Measurements from ENCODE around the gene LY86.
"Not testable (repeated sequence)": the region's sequence is repeated elsewhere in the genome, so short reads cannot be mapped to it uniquely, and the experiment has no call there.

LY86 gene

DNA sequence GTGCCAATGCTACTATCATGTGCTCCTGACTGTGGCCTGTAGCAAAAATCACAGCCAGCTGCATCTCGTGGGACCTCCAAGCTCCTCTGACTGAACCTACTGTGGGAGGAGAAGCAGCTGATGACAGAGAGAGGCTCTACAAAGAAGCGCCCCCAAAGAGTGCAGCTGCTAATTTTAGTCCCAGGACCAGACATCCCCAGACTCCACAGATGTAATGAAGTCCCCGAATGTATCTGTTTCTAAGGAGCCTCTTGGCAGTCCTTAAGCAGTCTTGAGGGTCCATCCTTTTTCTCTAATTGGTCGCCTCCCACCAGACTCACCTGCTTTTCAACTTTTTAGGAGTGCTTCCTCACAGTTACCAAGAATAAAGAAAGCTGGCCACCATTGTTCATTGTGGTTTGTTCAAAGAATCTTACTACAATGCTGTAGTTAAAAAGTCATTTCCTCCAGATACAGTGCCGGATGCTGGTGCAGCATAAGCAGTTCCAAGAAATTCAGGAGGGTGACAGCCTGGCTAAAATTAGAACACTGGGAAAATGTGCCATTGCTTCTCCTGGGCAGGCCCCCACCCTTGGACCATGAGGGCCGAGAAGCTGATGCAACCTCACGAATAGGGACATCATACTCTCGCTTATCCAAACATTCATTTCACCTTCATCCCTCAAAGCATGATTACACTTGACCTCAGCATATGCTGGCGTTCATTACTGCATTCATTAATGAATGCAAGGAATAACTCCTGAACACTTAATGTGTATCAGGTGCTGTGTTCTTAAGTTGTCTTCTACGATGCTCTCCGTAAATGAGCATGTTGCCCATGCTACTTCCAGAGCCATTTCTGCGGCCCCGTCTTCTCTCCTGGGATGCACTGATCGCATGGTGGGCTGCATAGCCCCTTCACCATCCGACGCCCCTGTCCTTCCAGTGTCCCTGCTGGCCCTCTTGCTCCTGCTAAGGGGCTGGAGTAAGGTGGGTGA is 66.4 kb downstream of the LY86 start:
- peak; percentile 5 for DNase-seq (ENCODE audit: low read depth, low spot score)

GRCh38 chr6:6655805-6656251 is 67.3 kb downstream of the LY86 start:
- no peak for DNase-seq (ENCODE audit: low read depth, low spot score)

DNA sequence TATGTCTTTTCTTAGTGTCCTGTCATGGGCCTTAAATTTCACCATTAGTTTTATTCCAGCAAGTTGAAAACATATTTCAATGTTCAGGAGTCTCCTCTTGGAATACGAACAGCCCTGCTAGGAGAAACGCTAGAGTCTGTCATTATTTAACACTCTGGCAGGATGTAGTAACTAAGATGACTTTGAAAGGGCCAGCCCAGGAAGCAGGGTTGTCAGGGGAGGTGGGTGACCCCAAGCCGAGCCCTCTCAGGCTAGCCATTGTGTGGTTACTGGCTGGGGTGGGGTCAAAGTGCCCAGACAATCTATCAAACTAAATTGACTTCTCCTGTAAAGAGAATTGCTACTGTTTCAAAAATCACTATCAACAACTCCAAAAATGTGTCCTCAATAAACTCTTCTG is 67.8 kb downstream of the LY86 start:
- no peak for DNase-seq (ENCODE audit: low read depth, low spot score)

DNA sequence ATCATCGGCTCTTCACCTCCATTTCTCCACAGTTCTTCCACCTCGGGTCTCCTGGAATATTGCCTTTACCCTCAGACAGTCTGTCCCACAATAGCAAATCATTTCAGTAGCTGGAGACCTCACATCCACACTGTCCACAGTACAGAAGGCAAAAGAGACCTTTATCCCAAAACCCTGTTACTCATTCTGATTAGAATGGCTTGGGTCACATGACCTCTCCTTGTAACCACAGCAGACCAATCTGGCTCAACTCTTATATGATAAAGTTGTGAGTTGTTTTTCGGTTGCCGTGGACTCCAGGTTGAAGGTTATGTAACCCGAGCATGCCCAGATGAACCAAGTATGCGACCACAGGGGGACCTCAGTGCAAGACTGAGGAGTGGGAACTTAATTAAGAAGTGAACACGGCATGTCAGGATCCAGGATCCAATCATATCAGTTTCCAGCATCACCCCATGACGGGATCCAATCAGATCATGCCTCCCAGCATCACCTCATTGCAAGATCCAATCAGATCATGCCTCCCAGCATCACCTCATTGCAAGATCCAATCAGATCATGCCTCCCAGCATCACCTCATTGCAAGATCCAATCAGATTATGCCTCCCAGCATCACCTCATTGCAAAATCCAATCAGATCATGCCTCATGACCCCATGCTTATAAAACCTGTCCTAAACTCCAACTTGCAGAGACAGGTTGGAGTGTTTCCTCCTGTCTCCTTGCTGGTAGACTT is 68.7 kb downstream of the LY86 start:
- DNase-seq (ENCODE audit: low read depth, low spot score) = no peak

GRCh38 chr6:6657820-6658217 is 69.3 kb downstream of the LY86 start:
- DNase-seq (ENCODE audit: low read depth, low spot score) = no peak

DNA sequence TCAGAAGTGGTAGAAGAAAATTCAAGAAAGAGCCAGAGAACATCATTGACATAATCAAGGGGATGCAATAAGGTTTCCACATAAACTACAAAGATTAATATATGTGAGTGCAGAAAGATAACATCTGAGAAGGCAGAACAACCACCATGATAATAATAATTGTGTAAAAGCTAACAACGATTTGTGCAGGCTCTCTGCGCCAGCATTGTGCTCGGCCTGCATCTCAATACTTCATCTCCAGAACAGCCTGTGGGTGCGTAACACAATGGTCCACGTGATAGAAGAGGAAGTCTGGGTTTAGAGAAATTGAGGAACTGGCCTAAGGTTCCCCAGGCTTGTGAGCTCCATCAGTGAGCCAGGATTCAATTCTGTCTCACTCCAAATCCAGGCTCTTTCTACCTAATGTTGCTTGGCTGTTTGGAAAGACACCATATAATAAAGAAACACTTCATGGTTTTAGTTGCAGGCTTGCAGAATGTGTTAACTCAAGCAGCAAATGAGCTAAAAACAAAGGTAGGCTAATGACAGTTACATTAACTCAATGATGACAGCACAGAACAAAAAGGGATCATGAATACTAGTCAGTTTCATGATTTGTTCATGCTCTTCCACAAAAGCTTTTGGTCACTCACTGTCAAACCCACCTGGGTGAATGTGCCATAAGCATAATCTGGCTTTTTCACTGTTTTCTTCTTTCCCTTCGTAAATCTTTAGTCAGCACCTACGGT is 71.2 kb downstream of the LY86 start:
- DNase-seq (ENCODE audit: low read depth, low spot score) = no peak

GRCh38 chr6:6660339-6661045 is 72.0 kb downstream of the LY86 start:
- no peak for DNase-seq (ENCODE audit: low read depth, low spot score)

DNA sequence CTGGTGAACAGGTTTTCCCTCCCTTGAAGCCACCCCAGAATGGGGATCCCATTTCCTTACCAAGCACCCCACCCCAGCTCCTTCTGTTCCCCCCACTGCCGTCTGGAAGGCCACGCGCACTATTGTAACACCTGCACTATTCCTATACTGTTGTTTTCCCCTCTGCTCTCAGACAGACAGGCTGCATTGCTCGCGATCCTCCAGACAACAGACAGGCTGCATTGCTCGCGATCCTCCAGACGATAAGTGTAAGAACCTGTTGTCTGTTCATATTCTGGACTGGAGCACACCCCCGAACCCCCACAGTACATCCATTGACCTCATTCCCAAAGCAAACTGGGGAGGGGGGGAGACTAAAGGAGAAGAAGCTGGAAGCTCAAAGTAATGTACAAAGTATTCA is 72.7 kb downstream of the LY86 start:
- DNase-seq (ENCODE audit: low read depth, low spot score) = no peak

- DNase-seq (ENCODE audit: low read depth, low spot score) = no peak
Measured at GRCh38 chr6:6661684-6662083, 73.2 kb downstream of the LY86 start.

DNA sequence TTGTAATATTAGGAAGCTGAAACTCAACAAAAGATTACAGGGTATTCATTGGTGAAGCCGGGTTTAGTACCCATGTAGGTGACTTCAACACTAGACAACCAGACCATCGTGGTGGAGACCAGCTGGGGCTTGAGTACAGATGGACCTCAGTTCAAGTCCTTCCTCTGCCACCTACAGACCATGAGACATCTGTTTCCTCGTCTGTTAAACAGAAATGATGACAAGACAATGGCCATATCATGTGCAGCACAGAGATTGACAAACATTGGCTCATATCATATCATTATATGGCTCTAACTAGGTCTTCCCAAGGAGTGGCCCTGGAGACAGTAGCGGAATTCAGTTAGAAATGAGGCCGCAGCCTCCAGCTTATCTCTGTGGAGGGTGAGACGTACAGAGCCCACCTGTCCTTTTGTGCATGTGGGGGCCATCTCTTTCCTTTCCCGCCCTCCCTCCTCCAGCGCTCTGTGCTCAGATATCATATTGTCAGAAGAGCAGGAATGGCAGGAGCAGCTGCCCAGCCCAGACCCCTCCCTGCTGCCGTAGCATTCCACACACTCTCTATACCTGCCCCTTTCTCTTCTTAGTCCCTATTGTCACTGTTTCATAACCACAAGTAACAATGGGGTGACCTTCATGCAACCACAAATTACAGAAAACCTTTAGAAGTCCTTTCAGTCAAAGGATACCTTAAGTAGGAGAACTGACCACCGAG is 75.1 kb downstream of the LY86 start:
- no peak for DNase-seq (ENCODE audit: low read depth, low spot score)

DNA sequence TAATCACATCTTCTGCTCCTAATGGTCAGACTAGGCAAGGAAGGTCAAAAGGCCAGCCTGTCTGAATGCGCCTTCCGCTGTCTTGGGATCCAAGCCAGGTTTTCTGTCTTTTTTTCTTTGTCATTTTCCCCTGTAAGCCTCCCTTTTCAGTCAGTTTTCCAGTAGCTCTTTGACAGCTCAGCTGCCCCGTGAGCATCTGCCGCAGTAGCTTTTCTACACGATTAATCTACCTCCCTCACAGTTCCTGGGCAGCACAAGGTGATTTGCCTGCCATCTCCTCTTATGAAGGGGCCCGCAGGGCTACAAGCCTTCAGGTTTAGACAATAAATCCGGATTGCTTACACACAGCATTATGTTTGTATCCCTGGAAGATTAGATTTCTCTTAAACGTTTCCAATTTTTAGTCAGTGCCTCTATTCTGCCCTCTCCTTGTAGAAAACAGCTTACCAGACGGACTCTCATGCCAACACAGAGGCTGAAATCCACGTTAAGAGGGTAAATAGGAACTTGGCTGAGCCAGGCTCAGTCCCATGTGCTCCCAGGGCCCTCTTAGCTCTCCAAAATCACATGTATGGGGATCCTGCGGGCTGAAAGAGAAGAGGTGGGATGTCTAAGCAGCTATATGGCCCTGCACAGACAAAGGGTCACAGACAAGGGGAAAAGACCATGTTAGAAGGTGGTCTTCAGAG is 77.2 kb downstream of the LY86 start:
- DNase-seq (ENCODE audit: low read depth, low spot score) = no peak

GRCh38 chr6:6670150-6670549 is 81.6 kb downstream of the LY86 start:
- DNase-seq (ENCODE audit: low read depth, low spot score) = not testable (repeated sequence)

DNA sequence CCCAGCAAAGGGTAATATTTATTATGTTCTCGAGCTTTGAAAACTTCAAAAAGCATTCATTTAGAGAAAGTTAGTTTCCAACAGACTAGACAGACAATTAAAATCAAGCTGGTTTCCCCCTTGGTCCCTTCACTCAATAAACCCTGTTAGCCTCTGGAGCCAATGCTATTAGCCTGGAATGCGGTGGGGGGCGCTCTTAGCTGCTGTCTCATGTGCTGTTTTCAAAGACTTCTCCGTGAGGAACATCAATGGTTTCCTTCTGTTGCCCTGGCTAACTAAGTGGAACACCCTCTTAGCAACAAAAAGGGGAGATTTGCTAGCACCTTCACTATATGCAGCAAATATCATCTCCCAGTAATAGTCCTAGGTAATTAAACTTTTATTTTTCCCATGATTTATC is 86.4 kb downstream of the LY86 start:
- DNase-seq (ENCODE audit: low read depth, low spot score) = no peak

GRCh38 chr6:6676910-6677441 is 88.5 kb downstream of the LY86 start:
- peak; percentile 57 for DNase-seq (ENCODE audit: low read depth, low spot score)

DNA sequence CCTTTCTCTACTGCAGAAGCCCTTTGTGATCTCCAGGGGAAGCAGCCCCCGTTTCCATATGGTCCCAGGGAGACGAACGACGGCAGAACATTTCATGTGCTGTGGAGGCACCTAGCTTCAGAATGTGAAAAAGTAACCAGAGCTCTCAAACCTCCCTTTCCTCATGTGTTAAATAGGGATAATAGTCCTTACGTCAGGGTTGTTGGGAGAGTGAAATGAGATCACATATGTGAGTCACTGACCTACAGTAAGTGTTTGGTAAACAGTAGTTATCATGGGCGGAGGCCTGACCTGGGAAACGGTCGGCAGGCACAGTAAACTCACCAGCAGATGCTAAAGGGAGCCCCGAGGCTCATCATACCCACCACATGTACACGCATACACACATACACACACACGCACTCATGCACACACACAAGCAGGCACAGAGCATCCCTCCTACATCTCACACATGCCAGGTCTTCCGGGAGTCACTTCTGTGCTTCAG is 89.7 kb downstream of the LY86 start:
- DNase-seq (ENCODE audit: low read depth, low spot score) = no peak

GRCh38 chr6:6678811-6679210 is 90.3 kb downstream of the LY86 start:
- no peak for DNase-seq (ENCODE audit: low read depth, low spot score)

DNA sequence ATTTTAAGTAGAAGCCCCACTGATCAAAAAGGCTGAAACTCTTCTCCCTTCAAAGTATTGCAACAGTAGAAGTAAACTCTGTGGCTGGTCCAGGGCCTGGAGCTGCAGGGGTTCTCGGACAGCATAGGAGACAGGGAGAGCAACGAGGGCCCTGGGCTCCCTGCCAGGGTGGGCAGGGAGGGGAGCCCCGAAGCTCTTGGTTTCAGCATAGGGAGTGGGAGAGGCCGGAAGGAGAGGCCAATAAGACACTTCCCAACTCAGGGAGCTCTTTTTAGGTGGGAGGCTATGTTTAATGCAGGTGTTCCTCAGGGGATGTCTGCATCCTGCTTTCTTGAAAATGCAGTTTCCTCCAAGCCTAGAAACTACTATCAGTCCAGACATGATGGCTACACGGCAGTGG is 91.1 kb downstream of the LY86 start:
- no peak for DNase-seq (ENCODE audit: low read depth, low spot score)

DNA sequence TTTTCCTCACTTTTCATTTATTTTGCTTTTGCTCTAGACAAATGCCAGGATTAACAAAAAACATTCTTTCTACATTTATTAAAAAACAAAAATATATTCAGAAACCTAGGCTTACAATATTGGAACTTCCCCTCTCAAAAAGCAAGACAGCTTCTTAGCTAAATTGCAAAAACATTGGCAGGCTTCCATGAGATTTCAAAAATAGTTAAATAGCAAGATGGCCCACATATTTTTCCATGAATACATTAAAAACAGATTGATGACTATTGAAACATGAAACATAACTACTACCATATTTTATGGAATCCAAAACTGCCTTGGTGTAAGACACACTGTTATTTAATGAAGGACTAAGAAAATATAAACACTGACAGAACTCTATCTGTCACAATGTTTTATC is 92.0 kb downstream of the LY86 start:
- no peak for DNase-seq (ENCODE audit: low read depth, low spot score)

DNA sequence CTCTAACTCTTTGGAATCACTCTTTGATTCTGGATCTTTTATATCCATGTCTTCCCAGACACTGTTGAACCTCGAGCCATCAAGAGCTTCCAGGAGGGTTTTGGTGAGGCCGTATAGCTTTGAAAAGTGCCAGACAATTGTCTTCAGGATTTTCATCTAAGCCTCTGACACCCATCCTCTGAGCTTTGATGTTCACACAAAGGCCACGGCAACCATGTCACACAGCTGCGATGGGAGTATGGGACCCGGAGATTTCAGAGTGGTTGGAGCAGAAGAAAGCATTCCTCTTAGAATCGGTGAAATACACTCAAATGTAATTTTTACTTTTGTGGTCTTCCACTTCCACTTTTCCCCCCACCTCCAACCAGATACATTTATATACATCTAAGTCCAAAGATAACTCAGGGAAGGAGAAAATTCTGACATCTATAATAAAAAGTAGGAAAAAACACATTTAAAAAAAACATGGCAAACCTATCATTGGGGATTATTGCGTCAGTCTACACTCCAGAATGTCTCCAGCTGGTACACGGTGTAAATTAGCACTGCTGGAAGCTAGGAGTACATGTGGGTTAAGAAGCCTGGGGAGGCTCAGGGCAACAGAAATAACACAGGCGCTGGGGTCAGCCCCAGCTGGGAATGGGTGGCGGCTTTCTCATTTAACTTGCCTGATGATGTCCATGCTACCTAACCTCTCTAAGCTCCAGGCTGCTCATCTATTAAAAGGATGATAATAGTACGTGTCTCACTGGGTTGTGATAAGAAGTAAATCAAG is 92.7 kb downstream of the LY86 start:
- no peak for DNase-seq (ENCODE audit: low read depth, low spot score)

All from activated naive CD8-positive, alpha-beta T cell treated with anti-CD3 and anti-CD28 coated beads, Interleukin-2, amount 50 U/mL, for 16 hours (primary cell).